Measurements from ENCODE around the gene ERC2.
A peak's percentile ranks its signal among the peaks of the same experiment; 100 is the strongest.
"Not testable (repeated sequence)": the region's sequence is repeated elsewhere in the genome, so short reads cannot be mapped to it uniquely, and the experiment has no call there.

ERC2 gene

GRCh38 chr3:55512571-55513343 lies 955.5 kb downstream of the ERC2 start:
- H3K4me3 ChIP-seq (ENCODE audit: low read length), result no peak overlapping the region
- no peak for DNase-seq (ENCODE audit: low read depth, low spot score)

DNA sequence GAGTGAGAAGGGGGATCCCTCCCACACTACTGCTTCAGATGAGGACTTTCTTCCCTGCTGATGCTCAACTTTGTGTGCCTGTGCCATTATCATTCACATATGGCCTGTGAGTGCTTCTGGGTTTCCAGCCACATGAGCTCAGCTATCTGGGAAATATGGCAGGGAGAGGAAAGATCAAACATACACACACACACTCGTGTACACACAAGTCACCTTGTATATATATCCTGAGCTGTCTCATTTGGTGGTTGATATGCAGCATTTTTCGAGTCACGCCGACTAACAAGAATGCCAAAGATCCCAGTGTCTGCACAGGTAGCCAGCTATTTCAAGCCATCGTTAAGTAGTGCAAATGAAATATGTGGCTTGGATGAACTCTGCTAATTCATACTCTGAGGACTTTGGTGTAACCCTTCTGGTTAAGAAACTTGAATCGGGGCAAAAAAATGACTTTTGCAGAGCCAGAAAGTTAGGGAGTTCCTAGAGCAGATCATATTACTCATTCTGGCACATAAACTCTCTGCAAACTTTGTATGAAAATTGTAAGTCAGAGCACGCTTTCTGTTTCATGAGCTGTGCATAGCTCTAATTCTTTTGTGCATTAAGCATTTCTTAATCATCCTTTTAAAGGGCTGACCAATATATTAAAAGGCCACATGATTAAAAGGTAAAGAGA lies 956.2 kb downstream of the ERC2 start:
- H3K4me3 ChIP-seq (ENCODE audit: low read length), result no peak overlapping the region

DNA sequence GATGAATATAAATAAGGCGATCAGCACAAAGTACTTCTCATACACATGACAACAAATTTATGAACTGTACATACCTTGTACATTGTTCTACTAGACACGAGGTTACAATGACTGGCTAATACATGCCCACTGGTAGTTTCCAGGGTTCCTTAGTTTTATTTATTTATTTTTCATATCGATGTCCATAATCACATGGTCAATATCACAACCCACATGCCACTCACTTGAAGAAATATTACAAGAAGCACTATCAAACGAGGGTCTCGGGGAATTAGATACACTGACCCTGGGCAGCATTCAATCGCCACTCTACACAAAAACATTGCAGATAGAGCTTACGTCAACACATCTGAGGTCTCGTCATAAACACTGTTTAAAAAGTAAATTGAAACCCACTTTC lies 959.9 kb downstream of the ERC2 start:
- no peak for DNase-seq (ENCODE audit: low read depth, low spot score)
- no peak overlapping the region for H3K4me3 ChIP-seq (ENCODE audit: low read length)

More for the DNA sequence above, 956.2 kb downstream of the ERC2 start:
- DNase-seq (ENCODE audit: low read depth, low spot score), result no peak

GRCh38 chr3:55507808-55508207 lies 960.5 kb downstream of the ERC2 start:
- DNase-seq (ENCODE audit: low read depth, low spot score), result no peak
- no peak overlapping the region for H3K4me3 ChIP-seq (ENCODE audit: low read length)

- no peak for DNase-seq (ENCODE audit: low read depth, low spot score)
- H3K4me3 ChIP-seq (ENCODE audit: low read length), result no peak overlapping the region
Measured at GRCh38 chr3:55505776-55506175, 962.5 kb downstream of the ERC2 start.

- H3K4me3 ChIP-seq (ENCODE audit: low read length); DNase-seq (ENCODE audit: low read depth, low spot score): not testable (repeated sequence)
Measured at GRCh38 chr3:55505102-55505501, 963.2 kb downstream of the ERC2 start.

GRCh38 chr3:55501905-55502304 lies 966.4 kb downstream of the ERC2 start:
- DNase-seq (ENCODE audit: low read depth, low spot score), result no peak
- no peak overlapping the region for H3K4me3 ChIP-seq (ENCODE audit: low read length)

GRCh38 chr3:55500555-55501330 lies 967.5 kb downstream of the ERC2 start:
- no peak overlapping the region for H3K4me3 ChIP-seq (ENCODE audit: low read length)
- no peak for DNase-seq (ENCODE audit: low read depth, low spot score)

DNA sequence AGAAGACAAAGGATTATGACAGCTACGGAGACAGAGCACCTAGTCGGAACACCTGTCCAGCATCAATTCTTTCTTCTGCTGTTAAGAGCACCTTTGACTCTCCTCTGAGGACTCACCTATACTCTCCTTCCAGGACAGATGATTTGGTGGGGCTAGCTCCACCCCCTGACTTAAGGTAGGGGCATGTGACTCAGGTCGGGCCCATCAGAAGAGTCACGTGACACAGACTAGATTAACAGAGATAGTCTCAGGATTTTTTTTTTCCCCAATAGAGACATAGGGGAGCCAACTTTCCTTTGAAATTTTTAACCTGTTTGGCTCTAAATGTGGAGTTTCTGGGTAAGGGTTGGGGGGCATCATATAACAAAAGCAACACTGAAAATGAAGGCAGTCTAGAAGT lies 969.7 kb downstream of the ERC2 start:
- DNase-seq (ENCODE audit: low read depth, low spot score), result no peak
- H3K4me3 ChIP-seq (ENCODE audit: low read length), result no peak overlapping the region

GRCh38 chr3:55497250-55497649 lies 971.0 kb downstream of the ERC2 start:
- no peak for DNase-seq (ENCODE audit: low read depth, low spot score)
- H3K4me3 ChIP-seq (ENCODE audit: low read length), result no peak overlapping the region

GRCh38 chr3:55494976-55495375 lies 973.3 kb downstream of the ERC2 start:
- no peak overlapping the region for H3K4me3 ChIP-seq (ENCODE audit: low read length)
- no peak for DNase-seq (ENCODE audit: low read depth, low spot score)

- no peak overlapping the region for H3K4me3 ChIP-seq (ENCODE audit: low read length)
- DNase-seq (ENCODE audit: low read depth, low spot score), result no peak
Measured at GRCh38 chr3:55492976-55493375, 975.3 kb downstream of the ERC2 start.

- no peak overlapping the region for H3K4me3 ChIP-seq (ENCODE audit: low read length)
- no peak for DNase-seq (ENCODE audit: low read depth, low spot score)
Measured at GRCh38 chr3:55491296-55491816, 976.9 kb downstream of the ERC2 start.

DNA sequence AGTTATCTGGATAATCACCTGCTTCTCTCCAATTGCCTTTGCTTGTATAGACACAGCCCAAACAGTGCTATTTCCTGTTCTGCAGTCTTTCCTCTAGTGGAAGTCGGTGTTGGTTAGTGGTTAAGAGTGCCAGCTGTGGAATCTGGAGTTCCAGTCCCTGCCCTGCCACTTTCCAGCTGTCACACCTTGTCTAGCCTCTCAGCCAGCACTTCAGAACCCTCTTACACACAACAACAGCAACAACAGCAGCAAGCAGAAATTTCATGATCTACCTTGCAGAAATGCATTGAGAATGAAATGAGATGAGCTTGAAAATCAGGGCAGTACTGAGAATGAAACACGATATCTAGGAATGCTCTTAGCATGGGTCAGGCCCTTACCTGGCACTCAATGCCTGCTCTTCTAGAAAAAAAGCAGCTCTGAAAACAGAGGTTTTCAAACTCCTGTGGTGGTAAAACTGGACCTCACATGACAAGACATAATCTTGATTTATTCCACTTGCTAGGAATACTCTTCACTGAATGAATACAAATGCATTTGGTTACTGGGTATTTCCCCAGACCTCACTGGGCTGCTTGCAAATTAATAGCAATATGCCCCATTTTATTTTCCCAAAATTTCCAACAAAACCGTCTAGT lies 977.9 kb downstream of the ERC2 start:
- no peak overlapping the region for H3K4me3 ChIP-seq (ENCODE audit: low read length)
- DNase-seq (ENCODE audit: low read depth, low spot score), result no peak

DNA sequence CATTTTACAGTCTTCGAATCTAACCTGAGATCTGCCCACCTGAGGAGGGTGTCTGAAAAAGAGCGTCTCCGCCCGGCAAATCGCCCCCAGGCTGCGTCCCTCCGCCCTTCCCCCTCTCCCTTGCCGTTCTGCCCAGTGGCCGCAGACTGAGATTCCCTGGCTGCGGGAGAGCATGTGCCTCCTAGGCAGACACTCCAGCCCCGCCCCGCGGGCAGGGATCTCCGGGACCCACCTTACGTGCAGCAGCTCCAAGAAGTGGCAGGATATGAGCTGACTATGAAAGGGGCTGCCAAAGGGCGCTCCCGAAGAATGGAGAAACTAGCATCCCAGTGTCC lies 978.5 kb downstream of the ERC2 start:
- H3K4me3 ChIP-seq (ENCODE audit: low read length), result no peak overlapping the region
- DNase-seq (ENCODE audit: low read depth, low spot score), result no peak

DNA sequence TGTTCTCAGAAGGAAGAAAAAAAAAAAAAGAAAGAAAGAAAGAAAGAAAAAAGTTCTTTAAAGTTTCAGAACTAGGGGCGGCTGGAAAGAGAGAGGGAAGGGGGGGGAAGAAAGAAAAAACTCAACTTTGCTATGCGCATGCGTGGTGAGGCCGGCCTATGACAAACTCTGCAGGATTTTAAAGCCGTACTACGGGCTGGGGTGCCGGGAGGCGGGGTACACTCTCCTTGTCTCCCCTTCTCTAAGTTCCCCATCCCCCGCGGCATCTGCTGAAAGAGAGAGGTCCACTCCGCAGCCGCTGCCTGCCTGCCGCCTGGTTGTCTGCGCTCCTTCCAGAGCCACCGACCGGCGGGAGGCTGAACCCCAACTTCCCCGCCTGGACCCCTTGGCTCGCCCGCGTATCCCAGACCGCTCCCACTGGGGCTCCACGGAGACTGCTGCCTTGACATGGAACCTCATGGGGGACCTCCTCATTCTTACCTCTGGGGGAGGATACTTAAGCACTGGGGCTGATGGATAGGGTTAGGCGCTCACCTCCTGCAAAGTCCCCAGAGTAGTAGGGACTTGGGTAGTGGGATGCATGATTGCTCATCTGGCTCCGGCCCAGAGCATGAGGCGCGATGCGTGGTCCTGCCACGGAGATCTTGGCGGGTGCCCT lies 979.7 kb downstream of the ERC2 start:
- peak overlapping the region; percentile 56 for H3K4me3 ChIP-seq (ENCODE audit: low read length)
- DNase-seq (ENCODE audit: low read depth, low spot score), result peak; percentile 57

DNA sequence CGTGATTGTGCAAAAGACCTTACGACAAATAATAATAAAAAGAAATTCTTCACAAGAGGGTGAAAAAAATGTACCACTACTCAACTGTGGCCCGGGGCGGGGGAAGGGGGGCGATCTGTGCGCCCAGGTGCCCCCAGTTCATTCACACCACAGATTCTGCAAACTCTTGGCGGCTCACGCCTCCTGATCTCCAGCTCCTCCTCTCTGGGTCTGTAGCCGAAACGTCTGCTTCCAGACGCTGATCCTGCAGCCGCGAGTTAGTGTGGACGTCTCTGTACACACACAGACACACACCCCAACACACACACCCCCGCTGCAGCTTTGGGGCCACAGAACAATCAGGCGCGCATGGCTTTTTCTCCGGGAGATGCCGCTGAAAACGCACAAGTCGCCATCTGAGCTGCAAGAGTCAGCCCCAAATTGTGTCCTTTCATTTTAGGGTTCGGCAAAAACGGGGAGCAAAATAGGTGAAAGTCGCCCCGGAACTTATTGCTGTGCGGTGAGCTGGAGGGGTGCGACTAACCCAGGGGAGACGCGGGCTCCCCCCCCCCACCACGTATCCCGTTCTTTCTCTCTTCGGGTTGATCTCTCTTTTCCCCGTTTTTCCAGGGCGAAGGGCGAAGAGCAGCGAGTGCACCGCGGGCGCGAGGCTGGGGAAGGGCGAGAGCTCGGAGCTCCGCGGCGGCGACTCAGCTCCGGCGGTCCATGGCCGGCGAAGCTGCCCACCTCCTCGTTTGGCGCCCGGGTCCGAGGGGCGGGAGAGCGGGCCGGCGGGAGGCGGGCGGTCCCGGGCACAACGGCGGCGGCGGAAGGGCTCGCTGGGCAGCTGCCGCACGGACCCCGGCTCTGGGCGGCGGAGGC lies 980.7 kb downstream of the ERC2 start:
- no peak for DNase-seq (ENCODE audit: low read depth, low spot score)
- peak overlapping the region; percentile 56 for H3K4me3 ChIP-seq (ENCODE audit: low read length)

DNA sequence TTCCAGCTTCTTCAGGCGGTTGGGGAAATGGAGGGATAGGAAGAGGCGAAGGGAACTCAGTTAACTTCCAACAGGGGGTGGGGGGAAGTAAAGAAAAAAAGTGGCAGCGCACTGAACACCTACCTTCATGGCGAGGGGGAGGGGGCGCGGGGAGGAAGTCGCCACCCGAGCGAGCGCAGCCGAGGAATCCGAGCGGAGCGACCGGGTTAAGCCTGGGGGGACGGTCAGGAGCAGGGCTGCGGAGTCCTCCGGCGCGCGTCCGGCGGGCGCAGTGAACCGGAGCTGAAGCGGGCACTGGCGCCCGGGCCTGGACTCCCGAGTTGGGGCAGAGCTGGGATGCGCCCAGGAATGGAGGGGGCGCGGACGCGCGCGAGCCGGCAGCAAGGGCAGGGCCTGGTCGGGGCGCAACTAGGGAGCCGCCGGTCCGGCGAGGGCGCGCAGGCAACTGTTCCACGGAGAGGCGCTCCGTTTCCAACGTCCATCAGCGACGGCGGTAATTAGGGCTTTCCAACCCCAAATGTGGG lies 981.3 kb downstream of the ERC2 start, which contains the start of gene WNT5A:
TSS of gene WNT5A (minus strand) at position 450 of the 524 bp plus-strand sequence. CDS start at position 129, 321 bp downstream.
- DNase-seq (ENCODE audit: low read depth, low spot score), result no peak

More for the DNA sequence above, 981.3 kb downstream of the ERC2 start, which contains the start of gene WNT5A:
- peak within 1 kb of the TSS; percentile 56 for H3K4me3 ChIP-seq (ENCODE audit: low read length)
